ENCODE results near the gene ITGB1BP1.
A peak's percentile ranks its signal among the peaks of the same experiment; 100 is the strongest.

The ITGB1BP1 gene

GRCh38 chr2:9434489-9434888 lies 11.2 kb upstream of the ITGB1BP1 start:
- Mint-ChIP-seq H3K27ac (no peak overlapping the region), H3K4me3 (no peak overlapping the region), H3K27me3 (ENCODE audit: low read depth, poor library complexity) (no peaks in the 10 kb centered on the region), H3K4me1 (no peaks in the 10 kb centered on the region), H3K9me3 (no peaks in the 10 kb centered on the region), H3K36me3 (ENCODE audit: low read depth) (peaks cover 75% of the 10 kb centered on the region)
- no peak for DNase-seq
- TF ChIP-seq CTCF (IDR thresholded peaks at IDR 0.05) = no peak

GRCh38 chr2:9430316-9431293 lies 7.3 kb upstream of the ITGB1BP1 start:
- no peak for TF ChIP-seq CTCF (IDR thresholded peaks at IDR 0.05)
- no peak for DNase-seq
- Mint-ChIP-seq H3K27me3 (ENCODE audit: low read depth, poor library complexity) (no peaks in the 10 kb centered on the region), H3K36me3 (ENCODE audit: low read depth) (peaks cover 52% of the 10 kb centered on the region), H3K9me3 (no peaks in the 10 kb centered on the region), H3K4me3 (no peak overlapping the region), H3K27ac (no peak overlapping the region), H3K4me1 (peaks cover 4% of the 10 kb centered on the region)

- no peak for DNase-seq
- peaks cover 4% of the 10 kb centered on the region for H3K4me1 Mint-ChIP-seq
- no peaks in the 10 kb centered on the region for H3K27me3 Mint-ChIP-seq (ENCODE audit: low read depth, poor library complexity)
- TF ChIP-seq CTCF (IDR thresholded peaks at IDR 0.05) = no peak
- peaks cover 42% of the 10 kb centered on the region for H3K36me3 Mint-ChIP-seq (ENCODE audit: low read depth)
- no peak overlapping the region for H3K4me3 Mint-ChIP-seq
- no peak overlapping the region for H3K27ac Mint-ChIP-seq
- H3K9me3 Mint-ChIP-seq = no peaks in the 10 kb centered on the region
Measured at GRCh38 chr2:9428965-9429577, 5.7 kb upstream of the ITGB1BP1 start.

GRCh38 chr2:9424447-9425164 lies 1.3 kb upstream of the ITGB1BP1 start:
- H3K36me3 Mint-ChIP-seq (ENCODE audit: low read depth) = peaks cover 6% of the 10 kb centered on the region
- H3K4me1 Mint-ChIP-seq = peaks cover 25% of the 10 kb centered on the region
- no peaks in the 10 kb centered on the region for H3K27me3 Mint-ChIP-seq (ENCODE audit: low read depth, poor library complexity)
- peak overlapping the region; percentile 97 for H3K27ac Mint-ChIP-seq
- no peak overlapping the region for H3K4me3 Mint-ChIP-seq
- DNase-seq = no peak
- no peaks in the 10 kb centered on the region for H3K9me3 Mint-ChIP-seq
- no peak for TF ChIP-seq CTCF (IDR thresholded peaks at IDR 0.05)

GRCh38 chr2:9423922-9424272 lies 569 bp upstream of the ITGB1BP1 start:
- H3K27ac Mint-ChIP-seq = peak overlapping the region; percentile 97
- TF ChIP-seq CTCF (IDR thresholded peaks at IDR 0.05) = no peak
- DNase-seq = no peak
- H3K36me3 Mint-ChIP-seq (ENCODE audit: low read depth) = peaks cover 5% of the 10 kb centered on the region
- H3K9me3 Mint-ChIP-seq = no peaks in the 10 kb centered on the region
- no peak overlapping the region for H3K4me3 Mint-ChIP-seq
- peaks cover 25% of the 10 kb centered on the region for H3K4me1 Mint-ChIP-seq
- H3K27me3 Mint-ChIP-seq (ENCODE audit: low read depth, poor library complexity) = no peaks in the 10 kb centered on the region
